Mammary epithelial cell (primary cell): Measurements from ENCODE around the gene CIB1.

ENCODE experiments used
- EZH2 ChIP-seq: IDR thresholded peaks from 2 replicates; pipeline ENCODE4 v1.6.1; 2012; ENCODE audit warnings: low read length, inconsistent platforms, borderline replicate concordance
- TF ChIP-seq, protein P1 (sequence below), 2 donors: IDR thresholded peaks in 1 of 2; conservative IDR thresholded peaks in 1 of 2; 2 replicates each; pipeline ENCODE4 v1.5.1; 2011 to 2012; ENCODE audit warnings: inconsistent platforms in 2 of 2, low read length in 2 of 2, mild to moderate bottlenecking in 2 of 2, control low read depth in 1 of 2, low read depth in 1 of 2; ENCODE audit not compliant: insufficient read depth in 1 of 2; ENCODE audit errors: extremely low read depth in 1 of 2

DNA sequence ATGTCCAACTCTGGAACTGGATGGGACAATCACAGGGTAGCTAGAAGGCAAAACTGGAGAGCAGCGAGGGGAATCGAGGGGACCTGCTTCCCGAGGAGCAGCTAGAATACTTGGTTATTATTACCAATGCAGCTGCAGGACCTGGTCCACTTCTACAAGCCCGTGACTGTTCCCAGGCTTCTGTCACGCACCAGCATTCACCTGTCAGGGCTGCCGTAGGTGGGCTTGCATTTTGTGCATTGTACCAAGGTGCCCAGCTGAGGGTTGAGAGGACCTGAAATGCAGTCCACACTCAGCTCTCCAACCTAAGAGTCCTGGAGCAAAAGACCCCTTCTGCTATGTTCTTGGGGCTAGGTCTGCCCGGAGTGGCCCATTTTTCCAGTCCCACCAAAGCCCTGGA, 30.3 kb downstream of the CIB1 start:
- TF ChIP-seq, protein P1, sequence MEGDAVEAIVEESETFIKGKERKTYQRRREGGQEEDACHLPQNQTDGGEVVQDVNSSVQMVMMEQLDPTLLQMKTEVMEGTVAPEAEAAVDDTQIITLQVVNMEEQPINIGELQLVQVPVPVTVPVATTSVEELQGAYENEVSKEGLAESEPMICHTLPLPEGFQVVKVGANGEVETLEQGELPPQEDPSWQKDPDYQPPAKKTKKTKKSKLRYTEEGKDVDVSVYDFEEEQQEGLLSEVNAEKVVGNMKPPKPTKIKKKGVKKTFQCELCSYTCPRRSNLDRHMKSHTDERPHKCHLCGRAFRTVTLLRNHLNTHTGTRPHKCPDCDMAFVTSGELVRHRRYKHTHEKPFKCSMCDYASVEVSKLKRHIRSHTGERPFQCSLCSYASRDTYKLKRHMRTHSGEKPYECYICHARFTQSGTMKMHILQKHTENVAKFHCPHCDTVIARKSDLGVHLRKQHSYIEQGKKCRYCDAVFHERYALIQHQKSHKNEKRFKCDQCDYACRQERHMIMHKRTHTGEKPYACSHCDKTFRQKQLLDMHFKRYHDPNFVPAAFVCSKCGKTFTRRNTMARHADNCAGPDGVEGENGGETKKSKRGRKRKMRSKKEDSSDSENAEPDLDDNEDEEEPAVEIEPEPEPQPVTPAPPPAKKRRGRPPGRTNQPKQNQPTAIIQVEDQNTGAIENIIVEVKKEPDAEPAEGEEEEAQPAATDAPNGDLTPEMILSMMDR (conservative IDR thresholded peaks at IDR 0.05 in 1 of 2, IDR thresholded peaks at IDR 0.05 in 1 of 2; ENCODE audit: extremely low read depth in 1 of 2, insufficient read depth in 1 of 2, low read depth in 1 of 2, low read length in 2 of 2): no peak
- no peak for TF ChIP-seq EZH2
